ENCODE data around the gene TNFSF15.

GRCh38 chr9:114759512-114760341, 46.1 kb downstream of the TNFSF15 start:
- TF ChIP-seq POLR2A (IDR thresholded peaks at IDR 0.05; ENCODE audit: low read depth, low read length) (no peak), ELK1 (IDR thresholded peaks at IDR 0.05; ENCODE audit: borderline replicate concordance, low read depth, low read length) (no peak), CTCF (conservative IDR thresholded peaks at IDR 0.05; ENCODE audit: low read depth, low read length) (no peak), RCOR1 (IDR thresholded peaks at IDR 0.05; ENCODE audit: insufficient replicate concordance, low read length) (no peak)

Data from IMR-90 (cell line).